A549 (cell line): ENCODE measurements around the gene AP5S1.

Experiments used
- CTCF ChIP-seq: fragments of >200 bp; sonication (Bioruptor Twin); formaldehyde crosslinking; IDR thresholded peaks from 3 replicates; pipeline ENCODE4 v1.5.1; 2016
- HDAC2 ChIP-seq: fragments of 200-600 bp; sonication (generic); IDR thresholded peaks from 2 replicates; pipeline ENCODE4 v1.6.1; 2016
- HOXA7 ChIP-seq: fragments of 250-450 bp; sonication (Bioruptor Pico); IDR thresholded peaks from 2 replicates; pipeline ENCODE4 v1.5.0; 2020; ENCODE audit warnings: mild to moderate bottlenecking, moderate library complexity
- JUN ChIP-seq, 2 experiments: fragments of >200 bp; sonication (Bioruptor Twin); formaldehyde crosslinking; IDR thresholded peaks; 2 replicates in 1 of 2; 3 replicates in 1 of 2; pipeline ENCODE4 v1.6.1; 2016 to 2017
- MYC ChIP-seq: IDR thresholded peaks from 2 replicates; pipeline ENCODE4 v1.6.1; 2012; ENCODE audit warnings: mild to moderate bottlenecking, inconsistent platforms, low read length, improper control_type of control experiment, borderline replicate concordance
- POLR2A ChIP-seq: IDR thresholded peaks from 2 replicates; pipeline ENCODE4 v1.6.1; 2012; ENCODE audit warnings: mild to moderate bottlenecking, low read length
- RAD21 ChIP-seq, 2 experiments: fragments of >200 bp in 1 of 2; sonication (Bioruptor Twin) in 1 of 2; formaldehyde crosslinking in 1 of 2; IDR thresholded peaks in 1 of 2; conservative IDR thresholded peaks in 1 of 2; 2 replicates in 1 of 2; 3 replicates in 1 of 2; pipeline ENCODE4 v1.6.1; 2012 to 2018; ENCODE audit warnings: inconsistent platforms in 1 of 2
- RFX5 ChIP-seq: fragments of 450-650 bp; IDR thresholded peaks from 2 replicates; pipeline ENCODE4 v1.7.1; 2014; ENCODE audit warnings: antibody characterized with exemption, mild to moderate bottlenecking, moderate library complexity
- TP53 ChIP-seq: fragments of 250-450 bp; sonication (Bioruptor Pico); IDR thresholded peaks from 2 replicates; pipeline ENCODE4 v1.5.0; 2021; ENCODE audit warnings: mild to moderate bottlenecking, moderate library complexity
- TF ChIP-seq, protein P1 (sequence below): IDR thresholded peaks from 2 replicates; pipeline ENCODE4 v1.6.1; 2012

- no peak for TF ChIP-seq CTCF
- TF ChIP-seq RAD21 (conservative IDR thresholded peaks at IDR 0.05 in 1 of 2, IDR thresholded peaks at IDR 0.05 in 1 of 2), result no peak
- TF ChIP-seq POLR2A, result no peak
- no peak for TF ChIP-seq HOXA7
- TF ChIP-seq, protein P1, sequence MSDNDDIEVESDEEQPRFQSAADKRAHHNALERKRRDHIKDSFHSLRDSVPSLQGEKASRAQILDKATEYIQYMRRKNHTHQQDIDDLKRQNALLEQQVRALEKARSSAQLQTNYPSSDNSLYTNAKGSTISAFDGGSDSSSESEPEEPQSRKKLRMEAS, result no peak
- TF ChIP-seq MYC, result no peak
- TF ChIP-seq HDAC2, result peak; percentile 34; the same call in 1 of the 2 replicates
- TF ChIP-seq RFX5, result no peak
- TF ChIP-seq TP53, result no peak
- peak in 1 of 2 experiments; percentile 50; a peak in 1 of 5 replicates for TF ChIP-seq JUN (IDR thresholded peaks at IDR 0.05)
Measured at GRCh38 chr20:3846378-3846739, 26.0 kb downstream of the AP5S1 start.
